ENCODE measurements around the gene CERS6. TPM values are rescaled to one million over a fixed set of nuclear protein-coding genes. Genes with fewer than 3 reads are reported as not detected.
"Not testable (repeated sequence)": the region's sequence is repeated elsewhere in the genome, so short reads cannot be mapped to it uniquely, and the experiment has no call there.

The CERS6 gene
- total and polyA plus RNA-seq, 10 donors = 2.5 to 22.3 (median 12.8) TPM

DNA sequence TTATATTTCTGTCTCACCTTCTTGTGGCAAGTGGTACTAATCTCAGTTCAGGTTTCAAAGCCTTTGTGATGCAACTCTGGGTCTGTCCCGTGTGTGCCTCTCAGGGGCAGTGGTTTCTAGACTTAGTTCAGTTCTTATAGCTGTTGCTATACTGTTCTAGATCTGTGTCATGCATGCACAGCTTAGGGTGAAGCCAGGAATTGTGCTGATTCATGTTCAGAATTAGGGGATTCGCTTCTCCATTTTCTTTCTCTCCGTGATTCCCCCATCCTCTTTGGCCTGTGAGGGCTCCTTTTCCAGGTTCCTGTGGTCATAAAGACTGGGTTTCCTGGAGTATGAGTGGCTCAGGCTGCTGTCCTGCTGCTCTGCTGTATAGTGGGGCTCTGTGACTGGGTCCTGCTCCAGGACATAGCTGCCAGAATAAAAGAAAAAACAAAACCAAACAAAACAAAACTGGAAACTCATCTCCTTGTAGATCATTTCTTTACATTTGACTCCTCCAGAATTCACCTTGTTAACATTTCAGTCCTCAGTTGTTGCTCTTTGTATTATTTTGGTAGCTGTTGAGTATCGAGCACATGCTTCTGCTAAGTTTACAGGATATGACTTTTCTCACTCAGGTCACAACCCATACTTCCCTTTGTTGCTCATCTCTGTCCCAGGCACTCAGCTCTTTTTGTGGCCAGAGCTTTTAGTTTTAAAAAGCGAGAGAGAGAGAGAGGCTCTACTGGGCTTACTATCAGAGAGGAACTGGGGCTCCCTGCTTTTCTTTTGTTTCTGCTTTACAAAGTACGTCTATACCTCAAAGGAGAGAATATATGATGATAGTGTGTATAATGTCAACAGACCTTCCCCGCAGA, 34.2 kb downstream of the CERS6 start:
- peak overlapping the region in 7 of 8 donors; percentile 35 to 80 (median 67) for H3K27ac ChIP-seq
- 7 to 28% (median 14%) methylated on average over 7 of the region's 7 CpGs for WGBS, 5 donors
- DNase-seq = no peak

GRCh38 chr2:168490946-168491605, 35.0 kb downstream of the CERS6 start:
- peak overlapping the region in 4 of 8 donors; percentile 12 to 47 (median 16) for H3K4me3 ChIP-seq
- H3K4me1 ChIP-seq = peaks cover 0 to 28% (median 18%) of the 10 kb centered on the region in 6 donors
- no peaks in the 10 kb centered on the region for H3K36me3 ChIP-seq
- peaks cover 0 to 13% (median 9%) of the 10 kb centered on the region in 8 donors for H3K9me3 ChIP-seq
- TF ChIP-seq POLR2A (IDR thresholded peaks at IDR 0.05) = no peak
- TF ChIP-seq POLR2AphosphoS5 (IDR thresholded peaks at IDR 0.05) = no peak
- TF ChIP-seq CTCF (IDR thresholded peaks at IDR 0.05 in 8 of 11, conservative IDR thresholded peaks at IDR 0.05 in 3 of 11) = no peak
- 16 to 34% (median 26%) methylated on average over 3 of the region's 3 CpGs for WGBS, 5 donors
- DNase-seq = no peak
- peak overlapping the region in 7 of 8 donors; percentile 35 to 80 (median 67) for H3K27ac ChIP-seq
- H3K27me3 ChIP-seq (replicated peaks in 1 of 7) = no peaks in the 10 kb centered on the region
- intact Hi-C loops (cut with DNase I; ENCODE audit: low total_unique reads) = no loop called here

More for the DNA sequence above, 34.2 kb downstream of the CERS6 start:
- Histone ChIP-seq H3K36me3 (no peaks in the 10 kb centered on the region), H3K4me1 (peaks cover 0 to 28% (median 18%) of the 10 kb centered on the region in 6 donors), H3K27me3 (replicated peaks in 1 of 7) (no peaks in the 10 kb centered on the region), H3K9me3 (peaks cover 0 to 20% (median 14%) of the 10 kb centered on the region in 8 donors), H3K4me3 (peak overlapping the region in 4 of 8 donors; percentile 12 to 47 (median 16))
- no peak for TF ChIP-seq POLR2AphosphoS5 (IDR thresholded peaks at IDR 0.05)
- TF ChIP-seq CTCF (IDR thresholded peaks at IDR 0.05 in 8 of 11, conservative IDR thresholded peaks at IDR 0.05 in 3 of 11) = no peak
- no peak for TF ChIP-seq POLR2A (IDR thresholded peaks at IDR 0.05)
- intact Hi-C loops (cut with DNase I; ENCODE audit: low total_unique reads) = no loop called here

- 90 to 98% (median 95%) methylated on average over 4 of the region's 4 CpGs for WGBS, 5 donors
- peaks cover 0 to 13% (median 9%) of the 10 kb centered on the region in 8 donors for H3K9me3 ChIP-seq
- peak overlapping the region in 1 of 8 donors; percentile 80 for H3K27ac ChIP-seq
- intact Hi-C loops (cut with DNase I; ENCODE audit: low total_unique reads); H3K4me3 ChIP-seq; DNase-seq; H3K27me3 ChIP-seq (replicated peaks in 1 of 7); H3K36me3 ChIP-seq: not testable (repeated sequence)
- peaks cover 0 to 28% (median 18%) of the 10 kb centered on the region in 6 donors for H3K4me1 ChIP-seq
Observed at GRCh38 chr2:168491728-168492127, 35.7 kb downstream of the CERS6 start.

- WGBS, 5 donors = 95 to 100% (median 98%) methylated on average over 2 of the region's 2 CpGs
- intact Hi-C loops (cut with DNase I; ENCODE audit: low total_unique reads); DNase-seq; H3K36me3 ChIP-seq; H3K9me3 ChIP-seq; H3K27ac ChIP-seq; H3K27me3 ChIP-seq (replicated peaks in 1 of 7); H3K4me3 ChIP-seq: not testable (repeated sequence)
- H3K4me1 ChIP-seq = peaks cover 0 to 28% (median 18%) of the 10 kb centered on the region in 6 donors
Observed at GRCh38 chr2:168493219-168493618, 37.1 kb downstream of the CERS6 start.

Measured in spleen (tissue), 11 donors.